Measurements from ENCODE around the gene CRYBA2.

Gene CRYBA2

DNA sequence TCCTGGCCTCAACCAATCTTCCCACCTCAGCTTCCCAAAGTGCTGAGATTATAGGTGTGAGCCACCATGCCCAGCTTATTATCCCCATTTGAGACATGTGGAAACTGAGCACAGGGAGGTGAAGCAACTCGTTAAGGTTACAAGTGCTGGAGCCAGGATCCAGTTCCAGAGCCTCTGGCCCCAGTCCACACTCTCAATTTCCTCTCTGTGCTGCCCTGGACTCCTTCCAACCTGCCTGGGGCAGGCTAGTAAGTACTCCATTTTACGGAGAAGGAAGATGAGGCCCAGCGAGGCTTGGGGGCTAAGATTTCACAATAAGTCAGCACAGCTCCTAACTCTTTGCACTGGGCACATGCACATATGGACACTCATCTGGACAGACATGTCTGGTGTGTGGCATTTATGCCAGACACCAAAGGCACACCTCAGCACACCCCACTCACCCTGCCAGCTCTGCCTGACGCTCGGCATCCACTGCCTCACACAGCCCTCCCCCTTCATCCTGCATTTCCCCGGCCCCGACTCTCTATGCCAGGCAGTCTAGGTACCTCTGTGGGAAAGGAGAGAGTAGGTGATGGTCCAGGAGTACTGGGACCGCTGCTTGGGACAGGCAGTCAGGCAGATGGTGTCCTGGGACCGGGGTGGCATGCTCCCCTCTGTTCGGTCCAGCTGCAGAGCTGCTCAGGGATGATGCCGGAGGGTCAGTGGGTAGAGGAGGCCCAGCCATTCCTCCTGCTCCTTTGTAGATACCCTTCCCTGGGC, 27.6 kb upstream of the CRYBA2 start:
- Histone ChIP-seq H3K36me3 (ENCODE audit: control insufficient read depth, insufficient read depth, low read length) (no peaks in the 10 kb centered on the region), H3K4me3 (ENCODE audit: low read length) (no peak overlapping the region), H3K27me3 (ENCODE audit: control insufficient read depth, insufficient read depth, low read length) (peaks cover 16% of the 10 kb centered on the region), H3K9me3 (ENCODE audit: control insufficient read depth, low read length) (no peaks in the 10 kb centered on the region), H3K9ac (ENCODE audit: low read length) (no peak overlapping the region), H3K4me1 (ENCODE audit: control insufficient read depth, insufficient read depth, low read length) (no peaks in the 10 kb centered on the region)

- no peaks in the 10 kb centered on the region for H3K36me3 ChIP-seq (ENCODE audit: control insufficient read depth, insufficient read depth, low read length)
- H3K4me3 ChIP-seq (ENCODE audit: low read length), result no peak overlapping the region
- no peak overlapping the region for H3K9ac ChIP-seq (ENCODE audit: low read length)
- no peaks in the 10 kb centered on the region for H3K9me3 ChIP-seq (ENCODE audit: control insufficient read depth, low read length)
- H3K27me3 ChIP-seq (ENCODE audit: control insufficient read depth, insufficient read depth, low read length), result peaks cover 16% of the 10 kb centered on the region
- no peaks in the 10 kb centered on the region for H3K4me1 ChIP-seq (ENCODE audit: control insufficient read depth, insufficient read depth, low read length)
Measured at GRCh38 chr2:219019436-219019835, 26.2 kb upstream of the CRYBA2 start.

- Histone ChIP-seq H3K9ac (ENCODE audit: low read length) (no peak overlapping the region), H3K9me3 (ENCODE audit: control insufficient read depth, low read length) (no peaks in the 10 kb centered on the region), H3K4me3 (ENCODE audit: low read length) (no peak overlapping the region), H3K4me1 (ENCODE audit: control insufficient read depth, insufficient read depth, low read length) (no peaks in the 10 kb centered on the region), H3K27me3 (ENCODE audit: control insufficient read depth, insufficient read depth, low read length) (peaks cover 16% of the 10 kb centered on the region), H3K36me3 (ENCODE audit: control insufficient read depth, insufficient read depth, low read length) (no peaks in the 10 kb centered on the region)
Measured at GRCh38 chr2:219018726-219019125, 25.5 kb upstream of the CRYBA2 start.

DNA sequence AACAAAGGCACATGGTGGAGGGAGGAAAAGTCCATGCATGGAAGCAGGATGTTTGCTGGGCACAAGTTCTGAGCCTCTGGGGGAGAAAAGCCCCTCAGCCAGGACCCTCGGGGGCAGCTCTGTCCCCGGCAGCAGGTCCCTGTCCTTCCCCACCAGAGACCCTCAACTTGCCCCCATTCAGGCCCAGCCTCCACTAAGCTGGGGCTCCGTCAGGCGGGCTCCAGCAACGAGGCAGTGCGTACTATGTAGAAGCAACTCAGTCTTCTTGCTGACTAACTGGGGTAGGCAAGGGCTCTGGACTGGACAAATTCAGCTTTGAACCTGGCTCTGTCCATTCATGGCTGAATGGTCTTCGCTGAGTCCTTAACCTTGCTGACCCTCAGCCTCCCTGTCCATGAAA, 25.1 kb upstream of the CRYBA2 start:
- no peak overlapping the region for H3K4me3 ChIP-seq (ENCODE audit: low read length)
- no peak overlapping the region for H3K9ac ChIP-seq (ENCODE audit: low read length)
- no peaks in the 10 kb centered on the region for H3K36me3 ChIP-seq (ENCODE audit: control insufficient read depth, insufficient read depth, low read length)
- H3K4me1 ChIP-seq (ENCODE audit: control insufficient read depth, insufficient read depth, low read length), result no peaks in the 10 kb centered on the region
- H3K9me3 ChIP-seq (ENCODE audit: control insufficient read depth, low read length), result no peaks in the 10 kb centered on the region
- H3K27me3 ChIP-seq (ENCODE audit: control insufficient read depth, insufficient read depth, low read length), result peaks cover 13% of the 10 kb centered on the region

GRCh38 chr2:219017201-219017931, 24.1 kb upstream of the CRYBA2 start:
- Histone ChIP-seq H3K27me3 (ENCODE audit: control insufficient read depth, insufficient read depth, low read length) (peaks cover 10% of the 10 kb centered on the region), H3K9me3 (ENCODE audit: control insufficient read depth, low read length) (no peaks in the 10 kb centered on the region), H3K4me1 (ENCODE audit: control insufficient read depth, insufficient read depth, low read length) (no peaks in the 10 kb centered on the region)

DNA sequence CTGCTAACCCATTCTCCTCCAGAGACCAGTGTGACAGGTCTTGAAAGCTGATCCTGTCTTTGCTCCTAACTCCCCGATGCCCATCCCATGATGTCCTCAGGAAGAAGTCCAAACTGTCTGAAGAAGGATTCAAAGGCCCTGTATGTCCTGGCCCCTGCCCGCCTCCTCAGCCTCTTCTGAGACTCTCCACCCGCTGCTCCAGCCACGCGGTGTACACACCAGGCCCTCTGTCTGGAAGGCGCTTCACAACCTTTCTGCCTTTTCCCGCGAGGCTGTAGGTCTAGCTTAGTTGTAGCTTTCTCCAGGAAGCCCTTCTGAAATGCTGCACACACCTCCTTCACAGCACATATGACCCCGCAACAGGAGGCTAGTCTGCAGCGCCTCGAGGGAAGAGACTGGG, 23.5 kb upstream of the CRYBA2 start:
- Histone ChIP-seq H3K4me3 (ENCODE audit: low read length) (no peak overlapping the region), H3K9ac (ENCODE audit: low read length) (no peak overlapping the region), H3K9me3 (ENCODE audit: control insufficient read depth, low read length) (no peaks in the 10 kb centered on the region), H3K27me3 (ENCODE audit: control insufficient read depth, insufficient read depth, low read length) (peaks cover 10% of the 10 kb centered on the region), H3K36me3 (ENCODE audit: control insufficient read depth, insufficient read depth, low read length) (no peaks in the 10 kb centered on the region), H3K4me1 (ENCODE audit: control insufficient read depth, insufficient read depth, low read length) (no peaks in the 10 kb centered on the region)

More at GRCh38 chr2:219017201-219017931, 24.1 kb upstream of the CRYBA2 start:
- no peak overlapping the region for H3K4me3 ChIP-seq (ENCODE audit: low read length)
- H3K36me3 ChIP-seq (ENCODE audit: control insufficient read depth, insufficient read depth, low read length), result no peaks in the 10 kb centered on the region
- no peak overlapping the region for H3K9ac ChIP-seq (ENCODE audit: low read length)

GRCh38 chr2:219010873-219011272, 17.7 kb upstream of the CRYBA2 start:
- H3K27me3 ChIP-seq (ENCODE audit: control insufficient read depth, insufficient read depth, low read length), result peaks cover under 1% of the 10 kb centered on the region

DNA sequence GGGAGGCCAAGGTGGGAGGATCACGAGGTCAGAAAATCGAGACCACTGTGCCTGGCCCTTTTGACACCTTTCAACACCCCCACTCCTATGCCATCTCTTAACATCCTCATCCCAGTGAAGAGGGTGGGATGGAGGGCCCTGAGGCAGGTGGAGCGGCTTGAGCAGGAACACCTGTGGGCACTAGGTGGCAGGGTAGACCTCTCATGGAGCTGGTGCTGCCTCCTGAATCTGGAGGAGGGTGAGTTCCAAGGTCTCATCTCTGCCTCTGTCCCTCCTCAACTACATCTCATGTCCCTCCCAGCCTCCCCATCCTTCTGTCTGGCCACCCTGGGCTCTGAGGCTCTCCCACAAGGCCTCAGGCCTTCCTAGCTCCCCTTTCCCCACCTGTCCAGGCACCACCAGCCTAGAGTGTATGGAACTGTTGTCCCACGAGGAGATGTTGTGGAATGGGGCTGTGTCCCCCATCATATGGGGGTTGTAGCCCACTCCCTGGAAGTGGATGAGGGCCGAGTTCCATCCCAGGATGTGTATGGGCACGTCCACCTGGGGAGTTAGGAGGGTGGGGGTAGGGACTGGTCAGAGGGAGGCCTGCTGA, 17.0 kb upstream of the CRYBA2 start:
- H3K27me3 ChIP-seq (ENCODE audit: control insufficient read depth, insufficient read depth, low read length), result peaks cover 6% of the 10 kb centered on the region

More at GRCh38 chr2:219010873-219011272, 17.7 kb upstream of the CRYBA2 start:
- Histone ChIP-seq H3K36me3 (ENCODE audit: control insufficient read depth, insufficient read depth, low read length) (no peaks in the 10 kb centered on the region), H3K9me3 (ENCODE audit: control insufficient read depth, low read length) (no peaks in the 10 kb centered on the region), H3K4me3 (ENCODE audit: low read length) (no peak overlapping the region), H3K4me1 (ENCODE audit: control insufficient read depth, insufficient read depth, low read length) (no peaks in the 10 kb centered on the region), H3K9ac (ENCODE audit: low read length) (no peak overlapping the region)

DNA sequence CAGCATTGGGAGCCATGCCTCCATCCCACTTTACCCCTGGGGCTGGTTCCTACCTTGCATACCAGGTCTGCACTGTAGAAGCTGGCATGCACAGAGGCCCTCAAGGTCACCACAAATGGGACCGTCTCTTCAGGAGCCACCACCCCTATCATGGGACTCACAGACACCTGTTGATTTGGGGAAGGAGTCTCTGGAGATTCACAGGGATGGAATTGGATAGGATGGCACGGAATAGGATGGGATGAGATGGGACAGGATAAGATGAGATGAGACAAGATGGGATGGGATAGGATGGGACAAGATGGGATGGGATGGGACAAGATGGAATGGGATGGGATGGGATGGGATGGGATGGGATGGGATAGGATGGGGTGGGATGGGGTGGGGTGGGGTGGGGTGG, 16.1 kb upstream of the CRYBA2 start:
- H3K4me1 ChIP-seq (ENCODE audit: control insufficient read depth, insufficient read depth, low read length), result no peaks in the 10 kb centered on the region
- peaks cover 11% of the 10 kb centered on the region for H3K27me3 ChIP-seq (ENCODE audit: control insufficient read depth, insufficient read depth, low read length)
- H3K36me3 ChIP-seq (ENCODE audit: control insufficient read depth, insufficient read depth, low read length), result no peaks in the 10 kb centered on the region
- H3K9me3 ChIP-seq (ENCODE audit: control insufficient read depth, low read length), result no peaks in the 10 kb centered on the region
- H3K4me3 ChIP-seq (ENCODE audit: low read length), result no peak overlapping the region
- no peak overlapping the region for H3K9ac ChIP-seq (ENCODE audit: low read length)

More for the DNA sequence above, 17.0 kb upstream of the CRYBA2 start:
- Histone ChIP-seq H3K9me3 (ENCODE audit: control insufficient read depth, low read length) (no peaks in the 10 kb centered on the region), H3K9ac (ENCODE audit: low read length) (no peak overlapping the region), H3K4me3 (ENCODE audit: low read length) (no peak overlapping the region), H3K4me1 (ENCODE audit: control insufficient read depth, insufficient read depth, low read length) (no peaks in the 10 kb centered on the region), H3K36me3 (ENCODE audit: control insufficient read depth, insufficient read depth, low read length) (no peaks in the 10 kb centered on the region)

- H3K9ac ChIP-seq (ENCODE audit: low read length), result no peak overlapping the region
- peaks cover 49% of the 10 kb centered on the region for H3K27me3 ChIP-seq (ENCODE audit: control insufficient read depth, insufficient read depth, low read length)
- H3K36me3 ChIP-seq (ENCODE audit: control insufficient read depth, insufficient read depth, low read length), result no peaks in the 10 kb centered on the region
- H3K9me3 ChIP-seq (ENCODE audit: control insufficient read depth, low read length), result no peaks in the 10 kb centered on the region
- peaks cover 29% of the 10 kb centered on the region for H3K4me1 ChIP-seq (ENCODE audit: control insufficient read depth, insufficient read depth, low read length)
- H3K4me3 ChIP-seq (ENCODE audit: low read length), result no peak overlapping the region
Measured at GRCh38 chr2:219003979-219004378, 10.8 kb upstream of the CRYBA2 start.

- peaks cover 34% of the 10 kb centered on the region for H3K4me1 ChIP-seq (ENCODE audit: control insufficient read depth, insufficient read depth, low read length)
- peaks cover 52% of the 10 kb centered on the region for H3K27me3 ChIP-seq (ENCODE audit: control insufficient read depth, insufficient read depth, low read length)
- H3K9ac ChIP-seq (ENCODE audit: low read length), result no peak overlapping the region
- no peaks in the 10 kb centered on the region for H3K9me3 ChIP-seq (ENCODE audit: control insufficient read depth, low read length)
- H3K4me3 ChIP-seq (ENCODE audit: low read length), result peak overlapping the region; percentile 56
- H3K36me3 ChIP-seq (ENCODE audit: control insufficient read depth, insufficient read depth, low read length), result no peaks in the 10 kb centered on the region
Measured at GRCh38 chr2:219003267-219003634, 10.0 kb upstream of the CRYBA2 start.
